Stimulated activated CD4-positive, alpha-beta T cell treated with anti-CD3 and anti-CD28 coated beads, Interleukin-1b, Interleukin-23, amount 100 ng/mL, for 48 hours (primary cell): ENCODE measurements around the gene USP49.
"Not testable (repeated sequence)": the region's sequence is repeated elsewhere in the genome, so short reads cannot be mapped to it uniquely, and the experiment has no call there.

Experiments used
- DNase-seq: peaks from one replicate; pipeline ENCODE4 v3.0.0-alpha.2; 2020

USP49 gene

GRCh38 chr6:41871691-41872090, 23.5 kb downstream of the USP49 start:
- no peak for DNase-seq

DNA sequence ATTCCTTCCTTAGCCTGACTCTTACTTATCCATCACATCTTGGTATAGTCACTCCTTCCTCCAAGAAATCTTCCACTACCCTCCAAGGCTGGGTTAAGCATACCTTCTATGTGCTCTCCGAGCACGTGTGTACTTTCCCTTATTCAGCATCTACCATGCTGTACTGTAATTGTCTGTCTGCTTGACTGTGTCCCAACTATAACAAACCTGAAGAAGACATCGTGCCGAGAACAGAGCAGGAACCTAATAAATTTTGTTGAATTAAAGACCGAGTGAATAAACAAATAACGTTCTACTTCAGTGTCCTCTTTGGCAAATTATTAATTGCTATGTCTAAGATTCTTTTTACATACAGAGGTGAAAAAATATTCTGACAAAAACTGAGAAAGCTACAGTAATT, 35.8 kb downstream of the USP49 start:
- no peak for DNase-seq

DNA sequence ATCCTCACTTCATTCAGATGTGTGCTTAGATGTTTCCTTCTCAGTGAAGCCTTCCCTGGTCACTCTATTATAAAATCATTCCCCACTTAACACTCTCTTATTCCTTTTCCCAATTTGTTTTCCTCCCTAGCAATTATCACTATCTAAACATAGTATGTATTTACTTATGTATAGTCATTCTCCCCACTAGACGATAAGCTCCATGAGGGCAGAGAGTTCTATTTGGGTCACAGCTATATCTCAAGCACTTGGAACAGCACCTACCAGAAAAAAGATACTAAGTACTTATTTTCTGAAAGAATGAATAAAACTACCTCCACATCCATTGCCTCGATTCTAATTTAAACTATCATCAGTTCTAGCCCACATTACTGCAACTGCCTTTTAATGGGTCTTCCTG, 36.5 kb downstream of the USP49 start:
- DNase-seq = no peak

- no peak for DNase-seq
Observed at GRCh38 chr6:41850861-41851260, 44.3 kb downstream of the USP49 start.

DNA sequence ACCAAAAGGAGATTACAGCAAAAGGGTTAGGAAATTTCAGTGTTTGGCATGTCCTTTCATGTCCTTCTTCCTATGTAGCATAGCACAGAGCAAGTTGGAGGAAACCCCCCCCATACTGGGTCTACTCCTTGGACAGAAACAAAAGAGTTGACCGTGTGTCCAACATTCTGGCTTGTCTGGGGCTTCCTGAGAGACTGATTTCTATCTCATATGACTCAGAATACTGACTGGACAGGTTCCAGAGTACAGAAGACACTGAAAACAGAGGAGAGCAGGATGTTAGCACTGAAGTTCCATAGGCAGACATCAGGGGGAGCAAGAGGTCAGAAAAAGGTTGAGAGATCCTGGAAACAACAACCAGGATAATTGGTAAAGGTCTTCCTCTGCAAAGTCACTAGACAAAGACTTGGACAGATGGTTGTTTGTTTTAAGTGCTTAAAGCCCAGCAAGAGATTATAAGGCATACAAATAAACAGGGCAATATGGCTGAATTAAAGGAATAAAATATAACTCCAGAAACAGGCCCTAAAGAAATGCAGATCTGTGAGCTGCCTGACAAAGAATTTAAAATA, 48.4 kb downstream of the USP49 start:
- peak; percentile 42 for DNase-seq

GRCh38 chr6:41843178-41843577, 52.0 kb downstream of the USP49 start:
- no peak for DNase-seq

DNA sequence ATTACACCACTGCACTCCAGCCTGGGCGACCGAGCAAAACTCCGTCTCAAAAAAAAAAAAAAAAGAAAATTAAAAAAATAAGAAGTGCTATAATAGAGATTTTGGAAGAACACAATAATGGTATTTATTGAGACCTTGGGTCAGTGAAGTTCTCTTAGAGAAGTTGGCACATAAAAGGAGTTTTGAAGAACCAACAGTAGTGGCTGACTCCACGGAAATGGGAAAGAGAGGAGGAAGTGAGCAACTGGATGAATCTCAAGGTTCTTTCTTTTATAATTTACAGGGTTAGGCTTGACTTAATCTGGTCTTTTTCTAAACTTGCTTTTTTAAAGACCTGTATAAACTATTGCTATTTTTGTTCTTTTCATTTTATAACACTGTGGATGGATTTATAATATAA, 54.8 kb downstream of the USP49 start:
- DNase-seq = no peak

- no peak for DNase-seq
Observed at GRCh38 chr6:41836660-41837052, 58.5 kb downstream of the USP49 start.

DNA sequence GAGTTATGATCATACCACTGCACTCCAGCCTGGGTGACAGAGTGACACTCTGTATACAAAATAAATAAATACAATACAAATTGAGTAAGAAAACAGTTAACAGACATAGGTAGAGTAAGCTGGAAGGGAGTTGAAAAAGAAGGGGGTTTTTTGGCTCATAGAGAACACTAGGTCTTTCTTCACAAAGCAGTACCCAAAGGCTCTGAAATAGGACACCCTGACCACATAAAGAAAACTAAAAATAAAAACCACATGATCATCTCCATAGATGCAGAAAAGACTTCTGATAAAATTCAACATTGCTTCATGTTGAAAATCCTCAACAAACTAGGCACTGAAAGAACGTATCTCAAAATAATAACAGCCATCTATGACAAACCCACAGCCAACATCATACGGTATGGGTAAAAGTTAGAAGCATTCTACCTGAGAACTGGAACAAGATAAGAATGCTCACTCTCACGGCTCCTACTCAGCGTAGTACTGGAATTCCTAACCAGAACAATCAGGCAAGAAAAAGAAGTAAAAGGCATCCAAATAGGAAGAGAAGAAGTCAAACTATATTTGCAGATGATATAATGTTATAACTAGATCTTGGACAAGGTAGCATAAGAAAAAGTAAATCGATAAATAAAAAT, 59.0 kb downstream of the USP49 start:
- no peak for DNase-seq

- DNase-seq = no peak
Observed at GRCh38 chr6:41832263-41832662, 62.9 kb downstream of the USP49 start.

DNA sequence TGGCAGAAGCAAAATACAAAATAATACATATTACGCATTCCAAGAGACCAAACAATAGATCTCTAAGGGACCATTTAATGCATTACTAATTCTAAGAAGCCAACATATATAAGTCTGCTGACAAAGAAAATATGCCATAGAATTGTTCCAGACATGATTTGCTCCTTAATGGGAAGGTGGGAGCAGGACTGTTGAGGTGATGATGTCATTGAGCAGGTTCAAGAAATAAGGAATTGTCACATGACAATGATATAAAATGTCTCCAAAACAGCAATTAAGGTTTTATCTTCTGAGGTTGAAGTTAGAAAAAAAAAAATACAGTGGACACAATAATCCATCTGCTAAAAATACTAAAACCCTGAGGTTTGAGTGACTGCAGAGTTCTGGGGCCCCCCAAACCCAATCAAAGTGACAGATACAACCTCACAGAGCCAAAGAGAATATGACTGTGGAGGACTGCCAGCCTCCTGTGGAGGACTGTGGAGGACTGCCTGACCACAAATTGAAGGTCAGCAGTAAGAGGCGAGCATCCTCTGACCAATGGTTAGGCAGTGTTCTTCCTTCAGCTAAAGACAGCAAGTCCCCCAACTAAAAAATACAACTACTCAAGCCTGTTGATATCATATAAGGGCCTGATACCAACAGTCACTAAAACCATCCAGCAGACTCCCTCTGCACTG, 68.7 kb downstream of the USP49 start:
- DNase-seq = no peak

GRCh38 chr6:41824571-41825569, 70.3 kb downstream of the USP49 start:
- no peak for DNase-seq

DNA sequence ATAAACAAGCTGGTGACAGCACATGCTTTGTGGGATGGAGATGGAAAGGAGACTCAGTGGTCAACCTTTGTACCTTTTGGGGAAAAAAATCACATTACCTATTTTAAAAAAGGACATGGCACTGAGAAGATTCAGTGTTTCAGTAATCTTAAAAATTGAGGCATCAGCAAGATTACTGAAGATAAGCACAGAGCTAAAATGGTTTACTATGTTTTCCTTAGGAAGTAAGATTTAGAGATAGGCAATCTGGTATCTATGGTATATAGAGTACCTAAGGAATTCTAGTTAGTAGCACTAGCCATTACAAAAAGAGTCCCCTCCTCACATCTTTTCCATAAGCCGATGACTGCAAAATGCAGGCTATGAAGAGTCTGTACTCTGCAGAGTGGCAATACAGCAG, 72.0 kb downstream of the USP49 start:
- no peak for DNase-seq

GRCh38 chr6:41822021-41822420, 73.2 kb downstream of the USP49 start:
- DNase-seq = no peak

DNA sequence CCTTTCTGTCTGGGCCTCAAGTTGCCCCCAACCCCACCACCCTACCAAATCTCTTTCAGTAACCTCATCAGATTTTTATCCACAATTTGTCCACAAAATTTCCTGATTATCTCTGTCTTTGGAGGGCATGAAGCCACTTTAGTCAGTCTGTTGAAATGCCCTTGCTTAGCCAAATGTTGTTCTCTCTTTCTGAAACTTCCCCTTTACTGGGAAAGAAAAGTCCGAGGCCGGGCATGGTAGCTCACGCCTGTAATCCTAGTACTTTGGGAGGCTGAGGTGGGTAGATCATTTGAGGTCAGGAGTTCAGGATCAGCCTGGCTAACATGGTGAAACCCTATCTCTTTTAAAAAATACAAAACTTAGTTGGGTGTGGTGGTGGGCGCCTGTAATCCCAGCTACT, 73.9 kb downstream of the USP49 start:
- DNase-seq = no peak

GRCh38 chr6:41818271-41819054, 76.7 kb downstream of the USP49 start:
- DNase-seq = no peak

DNA sequence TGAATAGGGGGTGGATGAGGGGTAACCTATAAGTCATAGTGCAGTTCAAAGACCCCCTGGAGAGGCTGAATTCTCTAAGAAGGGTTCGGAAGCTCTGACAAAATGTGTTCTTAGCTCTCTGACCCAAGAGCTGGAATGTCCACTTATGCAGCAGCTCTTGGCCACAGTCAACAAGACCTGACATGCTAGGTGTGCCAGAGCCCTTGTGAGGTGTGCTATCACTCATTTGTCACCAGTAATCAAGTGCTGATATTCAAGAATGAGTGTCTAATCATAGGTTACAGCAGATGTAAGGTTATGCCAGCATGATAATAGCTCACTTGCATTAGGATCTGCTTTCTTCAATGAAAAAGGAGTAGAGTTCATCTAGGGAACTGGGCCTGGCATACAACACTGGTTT, 79.6 kb downstream of the USP49 start:
- DNase-seq = no peak

- no peak for DNase-seq
Observed at GRCh38 chr6:41814629-41815028, 80.5 kb downstream of the USP49 start.

- DNase-seq = no peak
Observed at GRCh38 chr6:41813956-41814355, 81.2 kb downstream of the USP49 start.

- no peak for DNase-seq
Observed at GRCh38 chr6:41813469-41813868, 81.7 kb downstream of the USP49 start.

DNA sequence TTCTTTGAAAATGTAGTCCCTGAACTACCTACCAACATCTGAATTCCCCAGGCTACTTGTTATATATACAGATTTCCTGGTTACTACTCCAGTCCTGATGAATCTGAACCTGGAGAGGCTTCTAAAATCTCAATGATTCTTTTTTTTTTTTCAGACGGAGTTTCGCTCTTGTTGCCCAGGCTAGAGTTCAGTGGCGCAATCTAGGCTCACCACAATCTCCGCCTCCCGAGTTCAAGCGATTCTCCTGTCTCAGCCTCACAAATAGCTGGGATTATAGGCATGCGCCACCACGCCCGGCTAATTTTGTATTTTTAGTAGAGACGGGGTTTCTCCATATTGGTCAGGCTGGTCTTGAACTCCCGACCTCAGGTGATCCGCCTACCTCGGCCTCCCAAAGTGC, 83.2 kb downstream of the USP49 start:
- not testable (repeated sequence) for DNase-seq

DNA sequence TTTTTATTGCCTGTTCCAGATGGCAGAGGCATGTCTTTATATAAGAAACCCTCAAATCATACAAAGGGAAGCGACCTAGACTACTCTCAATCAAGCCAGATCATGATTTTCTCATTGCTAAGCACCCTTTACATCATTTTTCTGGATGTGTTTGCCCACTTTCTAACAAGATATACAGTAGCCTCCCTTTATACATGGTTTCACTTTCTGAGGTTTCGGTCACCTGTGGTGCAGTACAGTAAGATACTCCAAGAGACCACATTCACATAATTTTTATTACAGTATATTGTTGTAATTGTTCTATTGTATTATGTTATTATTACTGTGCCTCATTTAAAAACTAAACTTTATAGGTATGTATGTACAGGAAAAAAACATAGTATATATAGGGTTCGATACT, 84.1 kb downstream of the USP49 start:
- no peak for DNase-seq
